ENCODE results near the gene CFAP46. TPM values are rescaled to one million over a fixed set of nuclear protein-coding genes. Genes with fewer than 3 reads are reported as not detected.

CFAP46 gene
- total and polyA plus RNA-seq, 4 donors: 0.33 to 0.59 (median 0.42) TPM

GRCh38 chr10:132803416-132804210 lies 138.8 kb downstream of the CFAP46 start:
- no peak overlapping the region for H3K4me3 ChIP-seq (ENCODE audit: low read depth in 1 of 3, low read length in 3 of 3)
- no peaks in the 10 kb centered on the region for H3K4me1 ChIP-seq (ENCODE audit: control insufficient read depth in 4 of 4, insufficient read depth in 4 of 4, low read length in 3 of 4)
- no peaks in the 10 kb centered on the region for H3K36me3 ChIP-seq (ENCODE audit: control insufficient read depth in 4 of 4, insufficient read depth in 3 of 4, low read depth in 1 of 4, low read length in 3 of 4)
- no peak overlapping the region for H3K9ac ChIP-seq (ENCODE audit: low read depth in 1 of 2, low read length in 2 of 2)
- 83% methylated on average over 34 of the region's 34 CpGs for WGBS
- no peak for DNase-seq (ENCODE audit: low spot score)
- no peaks in the 10 kb centered on the region for H3K27me3 ChIP-seq (ENCODE audit: control insufficient read depth in 4 of 4, insufficient read depth in 4 of 4, low read length in 3 of 4)
- TF ChIP-seq RXRA (IDR thresholded peaks at IDR 0.05): no peak
- no peak for TF ChIP-seq TAF1 (conservative IDR thresholded peaks at IDR 0.05)
- TF ChIP-seq FOXA2 (IDR thresholded peaks at IDR 0.05): no peak
- no peak for TF ChIP-seq ZBTB33 (IDR thresholded peaks at IDR 0.05)
- TF ChIP-seq FOXA1 (IDR thresholded peaks at IDR 0.05): no peak
- no peak for TF ChIP-seq HNF4A (conservative IDR thresholded peaks at IDR 0.05)
- TF ChIP-seq RAD21 (IDR thresholded peaks at IDR 0.05): no peak
- no peak for TF ChIP-seq REST (IDR thresholded peaks at IDR 0.05)
- no peak for TF ChIP-seq YY1 (IDR thresholded peaks at IDR 0.05)
- TF ChIP-seq GABPA (IDR thresholded peaks at IDR 0.05 in 1 of 2, conservative IDR thresholded peaks at IDR 0.05 in 1 of 2): no peak
- no peak for TF ChIP-seq SP1 (IDR thresholded peaks at IDR 0.05)
- no peak for TF ChIP-seq HNF4G (IDR thresholded peaks at IDR 0.05)
- TF ChIP-seq MAX (IDR thresholded peaks at IDR 0.05): no peak
- TF ChIP-seq ATF3 (IDR thresholded peaks at IDR 0.05): no peak
- no peak for TF ChIP-seq JUND (IDR thresholded peaks at IDR 0.05)
- no peak for TF ChIP-seq CTCF (IDR thresholded peaks at IDR 0.05; ENCODE audit: low read depth, low read length, missing input control)
- no peak for TF ChIP-seq EGR1 (IDR thresholded peaks at IDR 0.05; ENCODE audit: low read depth in 2 of 2)
- peaks cover 0 to 5% (median 1%) of the 10 kb centered on the region in 4 donors for H3K9me3 ChIP-seq (ENCODE audit: control insufficient read depth in 4 of 4, low read length in 3 of 4)
- H3K27ac ChIP-seq (ENCODE audit: low read depth in 1 of 2, low read length in 2 of 2): no peak overlapping the region

Data from liver (tissue), 9 donors.